A549 treated with AZD2906 at 1 μM for 4 hours (cell line): Measurements from ENCODE around the gene MTHFD1L. TPM values are rescaled to one million over a fixed set of nuclear protein-coding genes. Genes with fewer than 3 reads are reported as not detected.

Source experiments
- total RNA-seq: library from RNA; stranded (reverse); fragments of 200-300 nt; extraction: Qiagen RNA extraction; gene quantifications from 5 replicates; pipeline ENCODE4 v1.2.3, GENCODE V29; 2022

The MTHFD1L gene
- total RNA-seq = 34.8 to 41.8 TPM (median 40.3 TPM) in 5 replicates

DNA sequence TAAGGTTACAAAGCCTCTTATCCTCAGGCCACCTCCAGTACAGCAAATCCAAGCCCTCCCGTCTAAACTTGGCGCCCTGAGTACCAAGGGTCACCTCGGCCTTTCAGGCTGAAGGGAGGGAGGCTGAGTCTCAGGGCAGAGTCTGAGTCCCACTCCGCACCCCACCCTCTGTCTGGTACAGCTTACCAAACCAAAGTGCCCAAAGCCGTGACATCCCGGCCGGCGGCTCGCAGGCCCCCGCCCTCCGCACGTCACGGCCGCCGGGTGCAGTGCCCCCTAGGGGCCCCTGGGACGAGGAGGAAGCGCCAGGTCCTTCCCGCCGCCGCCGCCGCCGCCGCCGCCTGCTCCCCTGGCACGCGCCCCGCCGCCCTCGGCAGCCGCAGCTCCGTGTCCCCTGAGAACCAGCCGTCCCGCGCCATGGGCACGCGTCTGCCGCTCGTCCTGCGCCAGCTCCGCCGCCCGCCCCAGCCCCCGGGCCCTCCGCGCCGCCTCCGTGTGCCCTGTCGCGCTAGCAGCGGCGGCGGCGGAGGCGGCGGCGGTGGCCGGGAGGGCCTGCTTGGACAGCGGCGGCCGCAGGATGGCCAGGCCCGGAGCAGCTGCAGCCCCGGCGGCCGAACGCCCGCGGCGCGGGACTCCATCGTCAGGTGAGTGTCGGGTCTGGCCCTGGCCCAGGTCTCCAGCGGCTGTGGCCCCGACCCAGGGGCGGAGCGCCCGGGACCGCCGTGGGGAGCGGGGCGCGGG, at the start of gene MTHFD1L:
Gene MTHFD1L, plus strand, starts transcription at position 297 of the 741 bp plus-strand sequence. Its CDS starts 121 bp downstream, at position 418.

